CMK (cell line): Measurements from ENCODE around the gene TNFRSF8.
"Not testable (repeated sequence)": the region's sequence is repeated elsewhere in the genome, so short reads cannot be mapped to it uniquely, and the experiment has no call there.

Source experiments
- DNase-seq: peaks from one replicate; pipeline ENCODE4 v3.0.0-alpha.2; 2010; ENCODE audit warnings: low read depth

Gene TNFRSF8

DNA sequence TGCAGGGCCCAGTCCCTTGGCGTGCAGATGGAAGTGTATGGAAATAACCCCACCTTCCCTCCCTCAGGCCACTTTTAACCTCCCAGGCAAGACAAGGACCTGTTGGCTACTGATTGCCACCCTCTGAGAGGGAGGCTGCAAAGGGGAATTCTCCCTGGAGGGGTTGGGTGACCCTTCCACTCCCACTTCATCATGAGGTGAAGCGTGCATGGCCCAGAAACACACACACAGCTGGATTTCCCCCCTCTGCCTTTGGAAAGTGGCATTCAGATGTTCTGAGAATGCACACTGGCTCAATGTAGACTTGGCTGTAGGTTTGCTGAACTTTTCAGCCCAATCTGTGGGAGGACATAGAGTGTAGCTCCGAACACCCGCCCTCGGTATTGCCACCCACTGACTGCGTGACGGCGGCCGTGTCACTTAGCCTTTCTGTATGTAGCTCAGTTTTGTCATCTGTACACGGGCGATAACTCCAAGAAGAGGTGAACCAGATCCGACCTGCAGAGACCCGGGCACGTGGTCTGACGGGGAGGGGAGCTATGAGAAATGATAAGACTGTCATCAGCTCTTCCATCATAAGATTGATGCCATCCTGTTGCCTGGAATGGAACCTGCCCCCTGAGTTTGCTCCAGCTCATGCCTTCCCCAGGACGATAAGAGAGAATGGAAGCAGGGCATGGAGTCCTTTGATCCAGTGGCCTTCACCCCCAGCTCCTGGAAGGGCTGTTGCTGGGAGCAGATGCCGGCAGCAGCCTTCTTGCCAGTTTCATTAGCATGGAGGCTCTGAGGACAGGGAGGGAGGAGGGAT is 24.5 kb upstream of the TNFRSF8 start:
- no peak for DNase-seq

DNA sequence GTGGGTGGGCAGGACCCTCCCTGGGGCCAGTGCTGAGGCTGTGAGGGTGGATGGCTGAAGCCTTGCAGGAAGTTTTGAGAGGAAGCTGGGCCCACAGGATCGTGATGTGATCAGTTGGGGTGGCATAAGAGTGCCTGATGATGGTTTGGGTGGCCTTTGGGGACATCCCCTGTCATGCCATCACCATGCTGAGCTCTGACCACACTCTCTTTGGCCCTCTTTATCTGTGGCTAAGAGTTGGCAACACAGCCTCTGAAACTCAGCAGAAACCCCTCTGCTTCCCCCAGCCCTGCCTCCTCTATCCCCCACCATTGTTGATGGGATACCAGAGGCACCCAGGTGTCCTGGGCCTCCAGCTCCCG is 24.0 kb upstream of the TNFRSF8 start:
- DNase-seq = no peak

DNA sequence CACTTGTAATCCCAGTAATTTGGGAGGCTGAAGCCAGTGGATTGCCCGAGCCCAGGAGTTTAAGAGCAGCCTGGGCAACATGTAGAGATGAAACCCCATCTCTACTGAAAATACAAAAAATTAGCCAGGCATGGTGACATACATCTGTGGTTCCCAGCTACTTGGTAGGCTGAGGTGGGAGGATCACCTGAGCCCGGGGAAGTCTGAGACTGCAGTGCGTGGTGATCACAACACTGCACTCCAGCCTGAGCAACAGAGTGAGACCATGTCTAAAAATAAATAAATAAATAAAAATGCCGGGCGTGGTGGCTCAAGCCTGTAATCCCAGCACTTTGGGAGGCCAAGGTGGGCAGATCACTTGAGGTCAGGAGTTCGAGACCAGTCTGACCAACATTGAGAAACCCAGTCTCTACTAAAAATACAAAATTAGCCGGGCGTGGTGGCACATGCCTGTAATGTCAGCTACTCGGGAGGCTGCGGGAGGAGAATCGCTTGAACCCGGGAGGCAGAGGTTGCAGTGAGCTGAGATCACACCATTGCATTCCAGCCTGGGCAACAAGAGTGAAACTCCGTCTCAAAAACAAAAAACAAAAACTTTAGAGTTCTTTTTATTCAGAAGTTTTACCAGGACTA is 23.2 kb upstream of the TNFRSF8 start:
- not testable (repeated sequence) for DNase-seq

DNA sequence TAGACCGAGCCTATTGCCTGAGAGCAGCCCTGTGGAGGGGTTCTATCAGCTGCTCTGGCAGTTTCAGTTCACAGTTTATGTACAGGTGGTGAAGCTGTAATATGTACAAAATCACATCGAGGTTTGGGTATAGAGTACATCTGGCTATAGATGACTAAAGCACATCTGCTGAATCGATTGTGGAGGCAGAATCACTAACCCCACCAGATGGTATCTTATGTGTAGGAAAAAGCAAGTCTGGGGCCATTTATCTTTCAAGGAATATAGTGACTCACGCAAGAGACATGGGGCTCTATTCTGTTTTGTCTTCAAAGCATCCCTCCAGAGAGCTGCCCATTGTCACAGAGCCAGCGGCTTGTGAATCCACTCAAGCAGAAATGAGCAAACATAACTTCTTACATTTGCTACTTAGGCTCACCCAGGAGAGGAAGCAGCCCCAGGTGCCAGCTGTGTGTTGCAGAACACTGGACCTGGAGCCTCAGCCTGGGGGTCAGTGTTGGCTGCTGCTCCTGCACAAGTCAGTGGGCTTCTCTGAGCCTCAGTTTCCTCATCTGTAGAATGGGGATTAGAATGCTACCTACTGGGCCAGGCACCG is 22.5 kb upstream of the TNFRSF8 start:
- no peak for DNase-seq

DNA sequence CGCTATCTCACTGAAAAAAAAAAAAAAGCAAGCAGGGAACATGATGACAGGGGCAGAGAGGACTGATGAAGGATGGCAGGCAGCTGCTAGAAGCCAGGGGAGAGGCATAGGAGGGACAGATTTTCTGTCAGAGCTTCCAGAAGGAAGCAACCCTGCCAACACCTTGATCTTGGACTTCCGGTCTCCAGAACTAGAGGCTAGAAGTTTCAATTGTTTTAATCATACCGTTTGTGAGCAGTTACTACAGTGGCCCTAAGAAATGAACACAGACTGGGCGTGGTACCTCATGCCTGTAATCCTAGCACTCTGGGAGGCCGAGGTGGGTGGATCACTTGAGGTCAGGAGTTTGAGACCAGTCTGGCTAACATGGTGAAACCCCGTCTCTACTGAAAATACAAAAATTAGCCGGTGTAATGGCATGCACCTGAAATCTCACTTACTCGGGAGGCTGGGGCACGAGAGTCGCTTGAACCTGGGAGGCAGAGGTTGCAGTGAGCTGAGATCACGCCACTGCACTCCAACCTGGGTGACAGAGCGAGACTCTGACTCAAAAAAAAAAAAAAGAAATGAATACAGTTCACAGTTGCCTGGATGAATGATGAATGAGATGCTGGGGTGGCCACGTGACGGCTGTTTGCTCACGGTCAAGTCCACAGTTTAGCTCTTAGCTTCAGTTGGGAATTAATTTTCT is 18.8 kb upstream of the TNFRSF8 start:
- not testable (repeated sequence) for DNase-seq

DNA sequence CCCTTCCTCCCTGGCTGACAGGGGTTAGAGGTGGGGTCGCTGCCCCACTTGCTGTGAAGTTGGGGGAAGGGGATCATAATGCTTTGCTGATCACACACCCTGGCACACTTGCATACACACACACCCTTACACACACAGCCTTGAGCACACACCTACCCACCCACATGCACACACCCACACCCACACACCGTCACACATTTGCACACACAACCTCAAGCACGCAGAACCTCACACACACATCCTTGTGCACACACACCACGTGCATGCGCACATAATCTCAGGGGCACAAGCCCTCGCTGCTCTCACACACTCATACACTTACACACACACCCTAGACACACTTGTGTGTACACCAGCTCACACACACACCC is 16.4 kb upstream of the TNFRSF8 start:
- DNase-seq = no peak

DNA sequence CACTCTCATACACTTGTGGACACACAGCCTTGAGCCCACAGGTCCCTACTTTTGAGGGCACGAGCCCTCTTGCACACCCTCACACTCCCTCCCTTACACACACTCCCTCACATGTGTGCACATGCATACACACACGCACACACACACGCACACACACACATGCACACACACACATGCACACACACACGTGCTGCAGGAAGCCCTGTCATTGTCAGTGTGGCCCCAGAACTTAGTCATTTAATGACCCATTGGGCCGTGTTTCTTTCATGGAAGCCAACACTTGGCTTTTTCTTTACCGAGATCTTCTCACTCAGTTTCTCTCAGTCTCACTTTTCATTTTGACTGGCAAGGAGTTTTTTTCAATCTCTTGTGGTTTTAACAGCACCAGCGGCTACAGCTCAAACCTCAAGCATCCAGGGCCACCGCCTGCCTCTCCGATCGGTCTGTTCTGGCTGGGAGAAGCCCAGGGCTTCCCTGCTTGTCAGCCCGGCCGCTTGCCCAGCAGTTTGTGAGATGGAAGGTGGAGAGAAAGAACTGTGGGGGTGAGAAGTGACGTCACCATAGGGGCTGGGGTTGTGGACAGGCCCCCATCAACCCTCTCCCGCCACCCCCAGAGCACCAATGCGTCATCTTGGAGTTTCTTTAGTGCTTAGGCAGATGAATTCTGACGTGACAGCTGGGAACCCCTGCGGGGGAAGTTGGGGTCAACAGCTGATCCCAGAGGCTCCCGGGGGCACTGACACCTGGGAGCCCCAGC is 15.8 kb upstream of the TNFRSF8 start:
- no peak for DNase-seq

DNA sequence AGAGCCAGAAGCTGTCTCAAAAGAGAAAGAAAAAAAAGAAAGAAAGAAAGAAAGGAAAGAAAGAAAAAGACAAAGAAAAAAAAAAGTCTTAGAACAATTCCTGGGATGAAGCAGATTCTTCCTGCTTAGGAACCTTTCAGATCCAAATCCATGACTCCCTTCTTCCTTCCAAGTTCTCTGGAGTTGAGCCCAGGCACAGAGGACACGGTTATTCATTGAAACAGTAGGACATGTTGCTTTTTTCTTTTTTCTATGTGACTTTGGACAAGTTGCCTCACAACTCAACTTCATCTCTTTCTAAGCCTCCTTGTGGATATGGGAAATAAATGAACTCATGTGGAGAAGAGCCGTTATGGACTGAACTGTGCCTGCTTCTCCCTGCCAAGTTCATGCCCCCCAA is 14.7 kb upstream of the TNFRSF8 start:
- DNase-seq = no peak

DNA sequence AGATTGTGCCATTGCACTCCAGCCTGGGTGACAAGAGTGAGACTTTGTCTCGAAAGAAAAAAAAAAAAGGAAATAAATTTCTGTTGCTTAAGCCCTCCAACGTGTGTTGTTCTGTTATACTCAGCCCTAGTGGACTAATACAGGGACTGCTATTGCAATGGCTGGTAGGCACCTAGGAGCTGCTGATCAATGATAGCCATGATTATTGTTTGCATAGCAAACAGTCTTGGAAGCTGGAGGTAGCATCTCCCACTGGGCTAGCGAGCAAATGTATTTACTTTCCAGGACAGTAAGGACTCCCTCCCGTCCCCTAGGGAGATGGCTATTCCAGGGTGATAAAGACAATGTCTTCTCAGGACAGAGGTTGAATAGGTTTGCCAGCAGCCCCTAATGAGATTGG is 13.5 kb upstream of the TNFRSF8 start:
- DNase-seq = no peak

DNA sequence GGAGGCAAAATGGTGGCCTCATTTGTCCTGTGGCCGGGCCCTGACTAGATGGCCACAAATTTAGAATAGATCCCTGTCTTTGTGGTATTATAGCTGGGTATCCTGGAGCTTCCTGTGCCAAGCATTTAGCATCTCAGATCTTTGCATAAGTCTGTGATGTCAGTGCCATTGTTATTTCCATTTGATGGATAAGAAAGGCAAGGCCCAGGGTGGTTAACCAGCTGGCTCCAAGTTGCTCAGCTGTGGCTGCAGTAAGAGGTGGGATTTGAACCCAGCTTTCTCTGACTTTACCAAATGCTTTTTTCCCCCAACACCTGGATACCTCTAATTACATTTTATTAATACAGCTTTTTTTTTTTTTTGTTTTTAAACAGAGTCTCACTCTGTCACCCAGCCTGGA is 11.7 kb upstream of the TNFRSF8 start:
- no peak for DNase-seq

DNA sequence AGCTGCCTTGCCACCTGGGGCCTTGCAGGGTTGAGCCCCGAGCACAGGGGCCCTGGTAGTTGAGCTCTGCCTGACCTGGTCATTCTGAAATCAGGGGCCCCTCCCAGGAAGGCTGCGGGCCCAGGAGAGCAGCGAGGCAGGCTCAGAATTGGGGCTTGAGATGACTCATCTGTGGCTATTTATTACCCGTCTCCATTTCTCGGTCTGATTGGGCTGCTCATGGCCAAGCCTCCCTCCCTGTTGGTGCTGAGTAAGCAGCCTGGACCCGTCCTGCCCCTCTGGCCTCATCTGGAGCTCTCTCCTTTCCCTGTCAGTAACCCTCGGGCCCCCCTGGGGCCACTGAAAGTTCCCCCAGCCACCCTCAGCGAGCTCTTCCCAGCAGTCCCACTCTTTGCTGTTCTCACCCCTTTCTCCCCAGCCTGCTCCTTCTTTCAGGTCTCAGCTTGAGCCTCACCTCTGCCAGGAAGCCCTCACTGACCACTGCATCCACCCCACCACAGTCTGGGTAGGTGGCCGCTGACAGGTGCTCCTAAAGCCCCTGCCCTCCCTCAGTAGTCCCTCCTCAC is 11.0 kb upstream of the TNFRSF8 start:
- no peak for DNase-seq

DNA sequence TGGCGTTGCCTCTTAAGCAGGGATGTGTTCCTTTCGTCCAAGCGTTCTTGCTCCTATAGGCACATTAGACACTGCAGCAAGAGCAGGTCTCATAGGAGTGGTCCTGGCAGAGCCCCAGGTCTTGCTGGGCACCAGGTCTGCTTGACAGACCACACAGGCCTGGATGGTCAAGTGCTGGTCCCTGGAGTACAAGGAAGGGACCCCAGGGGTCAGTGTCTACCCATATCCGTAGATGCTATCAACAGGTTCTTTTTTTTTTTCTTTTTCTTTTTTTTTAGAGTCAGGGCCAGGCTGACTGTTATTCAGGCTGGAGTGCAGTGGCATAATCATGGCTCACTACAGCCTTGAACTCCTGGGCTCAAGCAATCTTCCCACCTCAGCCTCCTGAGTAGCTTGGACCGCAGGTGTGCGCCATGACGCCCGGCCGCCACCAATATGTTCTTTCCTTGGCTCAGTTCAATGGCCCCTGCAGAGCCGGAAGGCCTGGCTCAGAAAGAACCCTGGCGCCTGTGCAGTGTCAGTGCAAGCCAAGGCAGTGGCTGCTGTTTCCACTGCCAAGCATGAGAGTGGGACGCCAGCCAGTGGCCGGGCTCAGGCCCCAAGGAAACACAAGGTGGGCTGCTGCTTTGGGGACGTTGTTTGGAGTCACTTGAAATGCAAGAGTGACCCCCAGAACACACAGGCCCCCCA is 10.0 kb upstream of the TNFRSF8 start:
- no peak for DNase-seq

DNA sequence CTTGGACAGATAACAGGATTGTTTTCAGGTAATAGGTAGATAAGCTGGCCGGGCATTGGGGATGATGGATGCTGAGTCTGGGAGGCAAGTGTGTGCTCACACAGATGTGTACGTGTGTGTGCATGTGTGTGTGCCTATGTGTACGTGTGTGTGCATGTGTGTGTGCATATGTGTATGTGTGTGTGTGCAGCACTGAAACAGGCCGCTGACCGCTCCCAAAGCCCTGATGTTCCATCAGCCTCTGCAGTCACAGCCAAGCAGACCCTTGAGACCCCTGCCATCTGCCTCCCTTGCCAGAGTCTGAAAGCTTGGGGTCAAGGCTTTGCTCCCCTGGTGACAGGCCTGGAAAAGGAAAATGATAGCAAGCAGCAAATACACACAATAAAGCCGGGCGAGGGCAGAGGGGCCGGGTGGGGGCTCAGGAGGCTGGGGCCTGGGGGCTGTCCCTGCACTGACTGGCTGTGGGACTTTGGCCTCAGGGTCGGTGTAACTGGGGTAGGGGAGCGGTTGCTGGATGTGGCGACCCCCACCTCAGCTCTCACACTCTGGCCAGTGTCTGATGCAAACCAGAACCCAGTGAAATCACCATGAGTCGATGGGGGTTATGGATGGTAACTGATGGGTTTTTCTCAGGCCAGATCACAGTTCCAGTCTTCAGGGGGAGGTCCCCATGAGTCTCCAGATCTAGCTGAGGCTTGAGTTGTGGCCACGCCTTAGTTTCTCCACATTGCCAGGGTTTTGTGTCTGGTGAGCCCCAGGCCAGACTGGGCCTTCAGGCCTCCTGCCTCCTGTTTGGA is 9.2 kb upstream of the TNFRSF8 start:
- DNase-seq = no peak

DNA sequence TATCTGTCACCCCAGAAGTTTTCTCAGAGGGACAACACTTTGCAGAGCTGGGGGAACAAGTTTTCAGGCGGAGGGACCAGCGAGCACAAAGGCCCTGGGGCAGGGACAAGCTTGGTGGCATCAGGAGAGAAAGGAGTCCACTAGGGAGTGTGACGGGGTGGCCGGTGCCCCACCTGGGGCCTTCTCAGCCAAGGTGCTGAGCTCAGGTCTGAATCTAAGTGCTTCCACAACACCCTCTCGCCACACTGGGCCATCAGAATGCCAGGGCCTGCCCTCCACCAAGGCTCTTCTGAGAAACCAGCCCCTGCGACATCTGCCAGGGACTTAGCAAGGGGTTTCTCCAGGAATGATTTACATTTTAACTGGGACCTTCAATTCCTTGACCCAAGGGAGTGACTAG is 7.8 kb upstream of the TNFRSF8 start:
- DNase-seq = no peak

DNA sequence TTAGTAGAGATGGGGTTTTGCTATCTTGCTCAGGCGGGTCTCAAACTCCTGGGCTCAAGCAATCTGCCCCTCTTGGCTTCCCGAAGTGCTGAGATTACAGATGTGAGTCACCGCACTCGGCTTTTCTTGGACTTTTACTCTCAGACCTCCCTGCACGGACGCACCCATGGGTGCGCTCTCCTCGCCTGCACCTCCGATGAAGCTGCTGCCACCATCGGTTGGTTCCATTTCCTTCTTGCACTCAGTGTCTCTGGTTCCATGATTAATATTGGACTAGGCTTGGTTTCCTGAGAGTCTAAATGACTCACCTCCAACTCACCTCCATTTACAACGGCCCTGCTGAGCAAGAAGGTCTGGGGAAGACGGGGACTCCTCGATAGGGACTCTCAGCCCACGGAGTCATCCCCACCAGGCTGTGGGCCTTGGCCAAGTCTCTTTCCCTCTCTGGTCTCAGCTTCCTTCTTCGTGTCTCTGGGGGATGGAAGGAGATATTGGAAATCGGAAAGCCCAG is 6.7 kb upstream of the TNFRSF8 start:
- no peak for DNase-seq

DNA sequence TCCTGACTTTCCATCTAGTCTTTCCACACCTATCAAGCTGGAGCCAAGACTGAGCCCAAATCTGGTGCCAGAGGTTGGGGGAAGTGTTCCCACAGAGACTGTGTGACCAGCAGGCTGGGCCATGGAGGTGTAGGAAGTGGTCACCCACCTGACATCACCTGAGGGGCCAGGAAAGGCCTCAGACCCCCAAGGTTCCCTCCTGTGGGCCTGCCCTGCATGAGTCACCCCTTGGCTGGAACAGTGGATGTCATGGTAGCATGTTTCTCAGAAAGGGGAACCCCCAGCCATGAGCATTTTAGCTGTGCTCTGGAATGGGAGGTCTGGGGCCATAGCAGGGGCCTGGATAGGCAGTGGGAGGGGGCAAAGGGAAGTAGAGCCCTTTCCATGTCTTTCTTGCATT is 5.7 kb upstream of the TNFRSF8 start:
- DNase-seq = no peak

DNA sequence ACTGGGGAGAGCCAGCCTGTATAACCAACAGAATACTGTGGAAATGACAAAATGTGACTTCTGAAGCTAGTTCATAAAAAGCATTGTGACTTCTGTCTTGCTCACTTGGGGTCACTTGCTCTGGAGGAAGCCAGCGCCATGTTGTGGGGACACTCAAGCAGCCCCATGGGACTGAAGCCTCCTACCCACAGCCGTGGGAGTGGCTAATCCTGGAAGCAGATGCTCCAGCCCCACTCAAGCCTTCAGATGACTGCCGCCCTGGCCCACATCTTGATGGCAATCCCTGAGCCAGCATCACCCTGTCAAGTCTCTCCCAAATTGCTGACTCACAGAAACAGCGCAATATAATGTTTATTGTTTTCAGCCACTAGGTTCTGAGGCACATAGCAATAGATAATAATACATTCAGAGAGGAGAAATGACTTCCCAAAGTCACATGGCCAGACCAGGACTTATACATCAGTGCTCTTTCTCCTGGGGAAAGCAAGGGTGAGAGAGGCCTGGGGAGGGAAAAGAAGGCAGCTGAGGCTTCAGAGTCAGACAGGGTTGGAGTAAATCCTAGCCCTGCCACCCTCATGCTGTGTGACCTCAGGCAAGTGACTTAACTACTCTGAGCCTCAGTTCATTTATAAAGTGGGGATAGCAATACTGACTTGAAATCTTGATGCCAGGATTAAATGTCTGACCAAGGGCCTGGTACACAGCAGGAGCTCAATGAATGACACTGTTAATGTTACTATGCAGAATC is 5.0 kb upstream of the TNFRSF8 start:
- no peak for DNase-seq

DNA sequence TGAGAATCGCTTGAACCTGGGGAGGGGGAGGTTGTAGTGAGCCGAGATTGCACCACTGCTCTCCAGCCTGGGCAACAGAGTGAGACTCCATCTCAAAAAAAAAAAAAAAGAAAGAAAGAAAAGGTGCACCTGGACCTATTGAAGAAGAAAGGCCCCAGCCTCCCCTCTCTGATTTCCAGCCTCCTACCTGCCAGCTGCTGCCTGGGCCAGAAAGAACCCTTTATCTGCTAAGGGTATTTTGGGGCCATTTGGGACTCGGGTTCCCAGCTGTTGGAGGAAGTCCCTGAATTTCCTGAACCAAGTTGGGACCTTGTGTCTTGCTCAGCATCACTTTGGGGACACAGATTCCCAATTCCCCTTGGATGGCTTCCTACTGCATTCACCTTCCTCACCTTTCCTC is 3.9 kb upstream of the TNFRSF8 start:
- no peak for DNase-seq

DNA sequence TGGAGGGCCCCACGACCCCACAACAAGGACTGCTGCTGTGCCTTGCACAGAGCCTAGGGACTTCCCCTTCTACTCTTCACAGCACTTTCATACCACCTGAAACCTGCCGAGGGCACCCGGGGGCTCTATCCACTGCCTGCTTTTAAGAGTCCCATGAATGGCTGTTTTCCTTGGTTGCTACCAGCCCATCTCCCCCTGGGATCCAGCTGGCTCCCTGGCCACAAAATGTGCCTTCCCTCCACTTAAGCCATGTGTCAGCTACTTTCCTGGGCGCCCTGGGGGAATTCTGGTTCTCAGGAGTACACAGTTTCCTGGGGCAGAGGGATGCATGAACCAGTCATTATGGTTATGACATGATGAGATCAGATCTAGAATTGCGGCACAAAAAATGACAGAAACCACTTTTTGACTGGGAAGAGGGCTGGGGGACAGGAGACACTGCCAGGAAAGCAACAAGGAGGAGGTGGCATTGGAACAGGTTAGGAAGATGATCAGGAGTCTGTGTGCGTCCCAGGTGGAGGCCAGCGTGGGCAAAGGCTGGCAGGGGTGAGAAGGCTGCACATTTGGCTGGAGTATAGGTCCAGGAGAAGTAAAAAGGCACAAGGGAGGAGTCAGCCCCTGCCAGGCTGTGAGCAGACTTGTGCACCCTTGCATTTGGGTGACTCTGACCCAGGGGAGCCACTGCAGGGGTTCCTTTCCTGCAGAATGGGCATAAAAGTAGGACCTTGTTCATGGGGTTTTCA is 3.2 kb upstream of the TNFRSF8 start:
- no peak for DNase-seq
